Trophoblast cell (in vitro differentiated cells and primary cell): ENCODE data around the gene C1QA.

Experiments used
- DNase-seq, 2 donors: peaks; one replicate each; pipeline ENCODE4 v3.0.0-alpha.2; 2016
- H2AFZ ChIP-seq: 2 replicates; pipeline ENCODE4 v1.6.1; 2013; ENCODE audit warnings: low read length, moderate library complexity, mild to moderate bottlenecking; ENCODE audit not compliant: insufficient read depth, poor library complexity
- H2AK5ac ChIP-seq: 2 replicates; pipeline ENCODE4 v1.6.1; 2013; ENCODE audit warnings: mild to moderate bottlenecking, low read length
- H2BK120ac ChIP-seq: 2 replicates; pipeline ENCODE4 v1.6.1; 2013; ENCODE audit warnings: low read length, mild to moderate bottlenecking, moderate library complexity; ENCODE audit not compliant: insufficient read depth, poor library complexity
- H2BK12ac ChIP-seq: 2 replicates; pipeline ENCODE4 v1.6.1; 2013; ENCODE audit warnings: mild to moderate bottlenecking, low read length, moderate library complexity
- H2BK5ac ChIP-seq: 2 replicates; pipeline ENCODE4 v1.6.1; 2013; ENCODE audit warnings: low read length, low read depth, moderate library complexity, mild to moderate bottlenecking; ENCODE audit not compliant: poor library complexity
- H3K14ac ChIP-seq: 2 replicates; pipeline ENCODE4 v1.6.1; 2013; ENCODE audit warnings: mild to moderate bottlenecking, low read length
- H3K18ac ChIP-seq: 2 replicates; pipeline ENCODE4 v1.6.1; 2013; ENCODE audit warnings: mild to moderate bottlenecking, low read length
- H3K23ac ChIP-seq: 2 replicates; pipeline ENCODE4 v1.6.1; 2013; ENCODE audit warnings: low read length
- H3K27ac ChIP-seq: 2 replicates; pipeline ENCODE4 v1.5.1; 2013; ENCODE audit warnings: low read depth, mild to moderate bottlenecking, inconsistent platforms, low read length, moderate library complexity
- H3K27me3 ChIP-seq: 2 replicates; pipeline ENCODE4 v1.6.1; 2013; ENCODE audit warnings: inconsistent platforms, mild to moderate bottlenecking, low read length, moderate library complexity; ENCODE audit not compliant: insufficient read depth
- H3K36me3 ChIP-seq, 2 experiments: 1 replicate in 1 of 2; 2 replicates in 1 of 2; pipeline ENCODE4 v1.6.1; 2013; ENCODE audit warnings: low read length in 2 of 2, mild to moderate bottlenecking in 2 of 2, moderate library complexity in 1 of 2; ENCODE audit not compliant: insufficient read depth in 2 of 2, control insufficient read depth in 1 of 2
- H3K4ac ChIP-seq: 2 replicates; pipeline ENCODE4 v1.6.1; 2013; ENCODE audit warnings: low read depth, mild to moderate bottlenecking, low read length, moderate library complexity
- H3K4me1 ChIP-seq, 2 experiments: 1 replicate in 1 of 2; 2 replicates in 1 of 2; pipeline ENCODE4 v1.6.1; 2013; ENCODE audit warnings: low read length in 2 of 2, mild to moderate bottlenecking in 2 of 2, moderate library complexity in 1 of 2; ENCODE audit not compliant: insufficient read depth in 2 of 2, control insufficient read depth in 1 of 2
- H3K4me2 ChIP-seq: 2 replicates; pipeline ENCODE4 v1.6.1; 2013; ENCODE audit warnings: inconsistent platforms, mild to moderate bottlenecking, low read length, moderate library complexity
- H3K4me3 ChIP-seq: 2 replicates; pipeline ENCODE4 v1.5.1; 2013; ENCODE audit warnings: mild to moderate bottlenecking, low read depth, low read length, inconsistent platforms
- H3K79me1 ChIP-seq: one replicate; pipeline ENCODE4 v1.6.1; 2013; ENCODE audit warnings: low read length
- H3K79me2 ChIP-seq: 2 replicates; pipeline ENCODE4 v1.6.1; 2013; ENCODE audit warnings: low read length, mild to moderate bottlenecking; ENCODE audit not compliant: control insufficient read depth, insufficient read depth, poor library complexity
- H3K9ac ChIP-seq: 2 replicates; pipeline ENCODE4 v1.6.1; 2013; ENCODE audit warnings: mild to moderate bottlenecking, low read length
- H3K9me3 ChIP-seq: 2 replicates; pipeline ENCODE4 v1.6.1; 2013; ENCODE audit warnings: low read depth, mild to moderate bottlenecking, control low read depth, inconsistent platforms, low read length; ENCODE audit not compliant: insufficient read depth
- H4K12ac ChIP-seq: 2 replicates; pipeline ENCODE4 v1.6.1; 2013; ENCODE audit warnings: low read depth, mild to moderate bottlenecking, low read length, moderate library complexity
- H4K8ac ChIP-seq: 2 replicates; pipeline ENCODE4 v1.6.1; 2013; ENCODE audit warnings: low read depth, mild to moderate bottlenecking, low read length, moderate library complexity
- H4K91ac ChIP-seq: one replicate; pipeline ENCODE4 v1.6.1; 2013; ENCODE audit warnings: low read depth, mild to moderate bottlenecking, low read length, moderate library complexity
- WGBS: extraction: QIAGEN DNeasy Blood & Tissue Kit; methylation state at CpG from one replicate; pipeline ENCODE4 v1.1.7; 2013; ENCODE audit warnings: missing lambda C conversion rate; ENCODE audit not compliant: insufficient read length, insufficient coverage; ENCODE audit errors: extremely low coverage; 5-methylcytosine and 5-hydroxymethylcytosine counted together

The C1QA gene

DNA sequence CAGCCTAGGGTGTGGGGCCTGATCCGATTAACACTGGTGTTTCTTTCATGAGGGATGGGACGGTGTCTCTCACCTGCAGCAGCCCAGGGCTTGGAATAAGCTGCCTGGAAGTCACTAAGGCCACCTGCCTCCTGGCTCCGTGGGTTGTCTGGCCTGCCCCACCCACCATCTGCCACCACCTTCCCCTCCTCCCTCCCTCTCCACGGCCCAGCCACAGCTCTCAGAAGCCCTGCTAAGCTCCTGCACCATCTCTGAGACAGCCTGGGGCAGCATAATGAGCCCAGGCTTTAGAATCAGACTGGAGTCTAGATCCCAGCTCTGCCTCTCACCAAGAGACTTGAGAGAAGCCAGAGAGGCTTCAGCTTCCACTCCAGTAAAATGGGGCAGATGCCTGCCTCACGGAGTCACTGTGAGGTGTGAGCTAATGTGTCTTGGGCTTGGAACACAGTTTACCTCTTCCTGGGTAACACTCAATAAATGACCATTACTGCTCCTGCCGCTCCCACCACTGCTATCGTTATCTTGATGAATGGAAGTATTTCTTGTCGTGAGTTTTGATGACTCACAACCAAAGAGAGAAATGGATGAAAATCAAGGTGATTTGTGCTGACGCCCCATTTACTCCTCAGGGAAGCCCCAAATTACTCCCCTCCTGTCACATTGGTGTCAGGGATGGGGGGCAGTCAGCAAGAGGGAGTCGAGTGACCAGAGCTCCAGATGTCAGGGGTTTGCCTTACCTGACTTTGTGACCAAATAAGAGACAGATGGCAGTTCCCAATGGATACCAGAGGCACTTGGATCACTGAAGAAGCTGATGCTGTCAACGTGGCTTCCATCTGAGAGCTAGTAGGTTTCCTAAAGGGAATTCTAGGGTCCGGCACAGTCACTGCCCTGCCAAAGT, 23.5 kb upstream of the C1QA start:
- H2AFZ ChIP-seq, result no peak overlapping the region
- no peaks in the 10 kb centered on the region for H3K27me3 ChIP-seq
- no CpG with 5 or more reads among the region's 12 CpGs for WGBS

DNA sequence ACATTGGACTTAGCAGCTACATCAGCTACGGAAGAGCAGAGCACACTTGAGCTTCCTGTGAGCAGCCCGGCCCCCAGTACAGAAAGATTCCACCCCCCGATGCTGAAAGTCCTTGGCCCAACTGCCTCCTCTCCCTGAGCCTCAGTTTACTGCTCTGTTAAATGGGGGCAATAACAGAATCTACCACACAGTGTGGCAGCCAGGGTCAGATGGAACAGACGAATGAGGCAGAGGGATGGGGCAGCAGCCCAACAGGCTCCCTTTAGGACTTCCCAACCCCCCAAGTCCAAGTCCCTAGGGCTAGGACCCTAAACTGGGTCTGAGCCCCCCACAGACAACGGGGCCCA, 22.9 kb upstream of the C1QA start:
- H3K18ac ChIP-seq, result no peak overlapping the region
- no peak overlapping the region for H4K8ac ChIP-seq
- no peak overlapping the region for H3K9ac ChIP-seq
- no peaks in the 10 kb centered on the region for H3K4me1 ChIP-seq
- no peak overlapping the region for H3K4me2 ChIP-seq
- H2AK5ac ChIP-seq, result no peak overlapping the region
- no peak overlapping the region for H4K12ac ChIP-seq
- WGBS, result no CpG with 5 or more reads among the region's 5 CpGs
- no peak for DNase-seq
- H3K4ac ChIP-seq, result no peak overlapping the region
- H2AFZ ChIP-seq, result no peak overlapping the region
- no peak overlapping the region for H3K14ac ChIP-seq
- H2BK5ac ChIP-seq, result no peak overlapping the region
- no peak overlapping the region for H2BK12ac ChIP-seq
- no peaks in the 10 kb centered on the region for H3K79me2 ChIP-seq
- H3K4me3 ChIP-seq, result no peak overlapping the region
- no peak overlapping the region for H4K91ac ChIP-seq
- H3K23ac ChIP-seq, result no peak overlapping the region
- no peaks in the 10 kb centered on the region for H3K79me1 ChIP-seq
- no peaks in the 10 kb centered on the region for H3K9me3 ChIP-seq
- no peak overlapping the region for H2BK120ac ChIP-seq
- no peaks in the 10 kb centered on the region for H3K36me3 ChIP-seq
- H3K27me3 ChIP-seq, result no peaks in the 10 kb centered on the region
- H3K27ac ChIP-seq, result no peak overlapping the region

More for the DNA sequence above, 23.5 kb upstream of the C1QA start:
- Histone ChIP-seq H3K18ac (no peak overlapping the region), H3K79me1 (no peaks in the 10 kb centered on the region), H4K91ac (no peak overlapping the region), H3K36me3 (no peaks in the 10 kb centered on the region), H3K4me1 (no peaks in the 10 kb centered on the region), H3K9ac (no peak overlapping the region), H2BK120ac (no peak overlapping the region), H4K12ac (no peak overlapping the region), H3K9me3 (no peaks in the 10 kb centered on the region), H4K8ac (no peak overlapping the region), H3K14ac (no peak overlapping the region), H3K4me2 (no peak overlapping the region), H2AK5ac (no peak overlapping the region), H2BK5ac (no peak overlapping the region), H3K4me3 (no peak overlapping the region), H3K79me2 (no peaks in the 10 kb centered on the region), H3K27ac (no peak overlapping the region), H3K4ac (no peak overlapping the region), H2BK12ac (no peak overlapping the region), H3K23ac (no peak overlapping the region)
- DNase-seq, result no peak

- DNase-seq, result no peak
- no peak overlapping the region for H3K4me3 ChIP-seq
- H3K4ac ChIP-seq, result no peak overlapping the region
- H4K12ac ChIP-seq, result no peak overlapping the region
- no peaks in the 10 kb centered on the region for H3K9me3 ChIP-seq
- H3K4me1 ChIP-seq, result no peaks in the 10 kb centered on the region
- no peak overlapping the region for H3K4me2 ChIP-seq
- no peaks in the 10 kb centered on the region for H3K79me2 ChIP-seq
- no peak overlapping the region for H2AK5ac ChIP-seq
- no peak overlapping the region for H2AFZ ChIP-seq
- no peak overlapping the region for H3K23ac ChIP-seq
- H2BK5ac ChIP-seq, result no peak overlapping the region
- H3K18ac ChIP-seq, result no peak overlapping the region
- H4K91ac ChIP-seq, result no peak overlapping the region
- no peak overlapping the region for H3K9ac ChIP-seq
- H3K27me3 ChIP-seq, result no peaks in the 10 kb centered on the region
- no peak overlapping the region for H2BK12ac ChIP-seq
- H3K27ac ChIP-seq, result no peak overlapping the region
- no peaks in the 10 kb centered on the region for H3K79me1 ChIP-seq
- no peak overlapping the region for H2BK120ac ChIP-seq
- no peaks in the 10 kb centered on the region for H3K36me3 ChIP-seq
- WGBS, result no CpG with 5 or more reads among the region's 12 CpGs
- no peak overlapping the region for H4K8ac ChIP-seq
- H3K14ac ChIP-seq, result no peak overlapping the region
Measured at GRCh38 chr1:22613951-22614350, 22.5 kb upstream of the C1QA start.

DNA sequence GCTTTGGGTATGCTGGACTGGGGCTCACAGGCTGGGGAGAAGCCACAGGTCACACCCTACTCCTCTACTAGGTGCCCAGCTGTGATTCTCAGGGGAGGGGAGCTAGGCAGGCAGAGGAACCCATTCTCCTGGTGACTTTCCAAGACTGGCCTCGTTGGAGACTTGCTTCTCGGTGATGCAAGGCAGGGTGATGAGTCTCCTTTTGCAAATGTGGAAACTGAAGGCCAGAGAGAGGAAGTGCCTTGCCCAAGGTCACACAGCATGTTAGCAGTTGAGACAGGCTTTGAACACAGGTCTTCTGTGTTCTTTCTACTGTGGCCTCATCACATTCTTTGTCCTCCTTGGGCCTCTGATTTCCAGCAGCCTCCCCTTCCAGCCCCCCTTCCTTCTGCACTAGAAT, 20.5 kb upstream of the C1QA start:
- Histone ChIP-seq H3K4me1 (no peaks in the 10 kb centered on the region), H2BK120ac (no peak overlapping the region), H3K9me3 (no peaks in the 10 kb centered on the region), H2AFZ (no peak overlapping the region), H2AK5ac (no peak overlapping the region), H3K23ac (no peak overlapping the region), H4K91ac (no peak overlapping the region), H3K27me3 (no peaks in the 10 kb centered on the region), H3K14ac (no peak overlapping the region), H4K8ac (no peak overlapping the region), H3K36me3 (no peaks in the 10 kb centered on the region), H3K27ac (no peak overlapping the region), H3K79me1 (no peaks in the 10 kb centered on the region), H3K79me2 (no peaks in the 10 kb centered on the region), H3K4me3 (no peak overlapping the region), H2BK12ac (no peak overlapping the region), H3K4ac (no peak overlapping the region), H2BK5ac (no peak overlapping the region), H3K18ac (no peak overlapping the region), H4K12ac (no peak overlapping the region), H3K4me2 (no peak overlapping the region), H3K9ac (no peak overlapping the region)
- no CpG with 5 or more reads among the region's 2 CpGs for WGBS
- DNase-seq, result no peak
